Vagina (tissue), 2 donors: ENCODE data around the gene PEX5L. TPM values are rescaled to one million over a fixed set of nuclear protein-coding genes. Genes with fewer than 3 reads are reported as not detected.

Experiments
- DNase-seq, 2 donors: peaks; one replicate each; pipeline ENCODE4 v3.0.0-alpha.2; 2017; ENCODE audit errors: extremely low spot score in 2 of 2
- H3K27ac ChIP-seq: fragments of 200-600 bp; sonication (generic); one replicate; pipeline ENCODE4 v1.5.1; 2019
- H3K27me3 ChIP-seq: fragments of 200-600 bp; sonication (generic); one replicate; pipeline ENCODE4 v1.5.1; 2019
- H3K36me3 ChIP-seq, 2 donors: fragments of 200-600 bp; sonication (generic); one replicate each; pipeline ENCODE4 v1.5.1; 2017 to 2019
- H3K4me1 ChIP-seq: fragments of 200-600 bp; sonication (generic); one replicate; pipeline ENCODE4 v1.5.1; 2019
- H3K4me3 ChIP-seq, 2 donors: fragments of 200-600 bp; sonication (generic); 1 replicate in 1 of 2; 2 replicates in 1 of 2; pipeline ENCODE4 v1.5.1; 2016 to 2019
- H3K9me3 ChIP-seq: fragments of 200-600 bp; sonication (generic); one replicate; pipeline ENCODE4 v1.5.1; 2019
- CTCF ChIP-seq, 3 experiments: fragments of 450-650 bp in 2 of 3; fragments of 200-600 bp in 1 of 3; sonication (generic) in 1 of 3; IDR thresholded peaks; one replicate each; pipeline ENCODE4 v1.5.1; 2017 to 2019; ENCODE audit warnings: antibody characterized with exemption in 3 of 3, mild to moderate bottlenecking in 2 of 3, moderate library complexity in 2 of 3
- POLR2A ChIP-seq, 2 donors: fragments of 450-650 bp; IDR thresholded peaks; one replicate each; pipeline ENCODE4 v1.6.1; 2017; ENCODE audit warnings: antibody characterized with exemption in 2 of 2, mild to moderate bottlenecking in 2 of 2, moderate library complexity in 2 of 2
- POLR2AphosphoS5 ChIP-seq, 2 donors: sonication (generic); formaldehyde crosslinking; IDR thresholded peaks; one replicate each; pipeline ENCODE4 v1.9.0; 2017; ENCODE audit warnings: antibody characterized with exemption in 2 of 2, mild to moderate bottlenecking in 2 of 2, low read depth in 1 of 2; ENCODE audit not compliant: insufficient read depth in 1 of 2
- intact Hi-C: fragments of 100-400 bp; cut with DNase I; formaldehyde crosslinking; loops from one replicate; pipeline ENCODE4 v1.15.1; 2023
- total RNA-seq: library from RNA; depleted of rRNA; stranded (reverse); fragments of >200 nt; gene quantifications from one replicate; pipeline ENCODE4 v1.2.3, GENCODE V29; 2016

The PEX5L gene
- total RNA-seq, 1 donor from 2014 or later: not detected

GRCh38 chr3:180000500-180000899, 36.2 kb downstream of the PEX5L start:
- TF ChIP-seq CTCF (IDR thresholded peaks at IDR 0.05) (no peak), POLR2AphosphoS5 (IDR thresholded peaks at IDR 0.05; ENCODE audit: insufficient read depth in 1 of 2, low read depth in 1 of 2) (no peak), POLR2A (IDR thresholded peaks at IDR 0.05) (no peak)
- H3K4me3 ChIP-seq: no peak overlapping the region
- no peak overlapping the region for H3K27ac ChIP-seq
- DNase-seq: no peak
- no peaks in the 10 kb centered on the region for H3K36me3 ChIP-seq
- H3K9me3 ChIP-seq: no peaks in the 10 kb centered on the region
- H3K27me3 ChIP-seq: no peaks in the 10 kb centered on the region
- H3K4me1 ChIP-seq: no peaks in the 10 kb centered on the region
- intact Hi-C loops: no loop called here

- H3K27ac ChIP-seq: no peak overlapping the region
- intact Hi-C loops: no loop called here
- H3K27me3 ChIP-seq: no peaks in the 10 kb centered on the region
- no peaks in the 10 kb centered on the region for H3K36me3 ChIP-seq
- DNase-seq: no peak
- H3K4me3 ChIP-seq: no peak overlapping the region
- no peaks in the 10 kb centered on the region for H3K4me1 ChIP-seq
- no peaks in the 10 kb centered on the region for H3K9me3 ChIP-seq
- no peak for TF ChIP-seq POLR2A (IDR thresholded peaks at IDR 0.05)
- TF ChIP-seq CTCF (IDR thresholded peaks at IDR 0.05): no peak
- no peak for TF ChIP-seq POLR2AphosphoS5 (IDR thresholded peaks at IDR 0.05; ENCODE audit: insufficient read depth in 1 of 2, low read depth in 1 of 2)
Measured at GRCh38 chr3:179995406-179995805, 41.3 kb downstream of the PEX5L start.

- no peak for TF ChIP-seq CTCF (IDR thresholded peaks at IDR 0.05)
- TF ChIP-seq POLR2AphosphoS5 (IDR thresholded peaks at IDR 0.05; ENCODE audit: insufficient read depth in 1 of 2, low read depth in 1 of 2): no peak
- no peak for TF ChIP-seq POLR2A (IDR thresholded peaks at IDR 0.05)
- Histone ChIP-seq H3K4me1 (no peaks in the 10 kb centered on the region), H3K9me3 (no peaks in the 10 kb centered on the region), H3K36me3 (no peaks in the 10 kb centered on the region), H3K27me3 (no peaks in the 10 kb centered on the region), H3K4me3 (no peak overlapping the region), H3K27ac (no peak overlapping the region)
- no peak for DNase-seq
- intact Hi-C loops: no loop called here
Measured at GRCh38 chr3:179991883-179992282, 44.9 kb downstream of the PEX5L start.

GRCh38 chr3:179991104-179991503, 45.6 kb downstream of the PEX5L start:
- Histone ChIP-seq H3K27ac (no peak overlapping the region), H3K4me3 (no peak overlapping the region), H3K36me3 (no peaks in the 10 kb centered on the region), H3K27me3 (no peaks in the 10 kb centered on the region), H3K4me1 (no peaks in the 10 kb centered on the region), H3K9me3 (no peaks in the 10 kb centered on the region)
- TF ChIP-seq POLR2AphosphoS5 (IDR thresholded peaks at IDR 0.05; ENCODE audit: insufficient read depth in 1 of 2, low read depth in 1 of 2): no peak
- TF ChIP-seq POLR2A (IDR thresholded peaks at IDR 0.05): no peak
- TF ChIP-seq CTCF (IDR thresholded peaks at IDR 0.05): no peak
- no peak for DNase-seq
- intact Hi-C loops: no loop called here

GRCh38 chr3:179981646-179982045, 55.1 kb downstream of the PEX5L start:
- H3K36me3 ChIP-seq: no peaks in the 10 kb centered on the region
- intact Hi-C loops: no loop called here
- TF ChIP-seq POLR2AphosphoS5 (IDR thresholded peaks at IDR 0.05; ENCODE audit: insufficient read depth in 1 of 2, low read depth in 1 of 2) (no peak), CTCF (IDR thresholded peaks at IDR 0.05) (no peak), POLR2A (IDR thresholded peaks at IDR 0.05) (no peak)
- no peaks in the 10 kb centered on the region for H3K27me3 ChIP-seq
- no peak for DNase-seq
- no peak overlapping the region for H3K4me3 ChIP-seq
- no peaks in the 10 kb centered on the region for H3K4me1 ChIP-seq
- no peak overlapping the region for H3K27ac ChIP-seq
- H3K9me3 ChIP-seq: no peaks in the 10 kb centered on the region
